Fibroblast of the aortic adventitia (primary cell): ENCODE results near the gene MRPL53. TPM values are rescaled to one million over a fixed set of nuclear protein-coding genes. Genes with fewer than 3 reads are reported as not detected.
A peak's percentile ranks its signal among the peaks of the same experiment; 100 is the strongest.

ENCODE experiments used
- DNase-seq: peaks from one replicate; pipeline ENCODE4 v3.0.0-alpha.2; 2010; ENCODE audit warnings: low read depth
- H3K4me3 ChIP-seq: 2 replicates; pipeline ENCODE4 v1.5.1; 2011; ENCODE audit warnings: low read depth, mild to moderate bottlenecking, control low read depth, low read length, moderate library complexity
- total RNA-seq: library from RNA; depleted of rRNA; stranded (reverse); fragments of >200 nt; gene quantifications from 2 replicates; pipeline ENCODE4 v1.2.3, GENCODE V29; 2012; ENCODE audit warnings: low replicate concordance
- TF ChIP-seq, protein P1 (sequence below): IDR thresholded peaks from 2 replicates; pipeline ENCODE4 v1.5.1; 2011; ENCODE audit warnings: mild to moderate bottlenecking, low read length, control low read depth, inconsistent platforms; ENCODE audit not compliant: insufficient read depth

Gene MRPL53
- total RNA-seq, 1 donor = 19.3 TPM

DNA sequence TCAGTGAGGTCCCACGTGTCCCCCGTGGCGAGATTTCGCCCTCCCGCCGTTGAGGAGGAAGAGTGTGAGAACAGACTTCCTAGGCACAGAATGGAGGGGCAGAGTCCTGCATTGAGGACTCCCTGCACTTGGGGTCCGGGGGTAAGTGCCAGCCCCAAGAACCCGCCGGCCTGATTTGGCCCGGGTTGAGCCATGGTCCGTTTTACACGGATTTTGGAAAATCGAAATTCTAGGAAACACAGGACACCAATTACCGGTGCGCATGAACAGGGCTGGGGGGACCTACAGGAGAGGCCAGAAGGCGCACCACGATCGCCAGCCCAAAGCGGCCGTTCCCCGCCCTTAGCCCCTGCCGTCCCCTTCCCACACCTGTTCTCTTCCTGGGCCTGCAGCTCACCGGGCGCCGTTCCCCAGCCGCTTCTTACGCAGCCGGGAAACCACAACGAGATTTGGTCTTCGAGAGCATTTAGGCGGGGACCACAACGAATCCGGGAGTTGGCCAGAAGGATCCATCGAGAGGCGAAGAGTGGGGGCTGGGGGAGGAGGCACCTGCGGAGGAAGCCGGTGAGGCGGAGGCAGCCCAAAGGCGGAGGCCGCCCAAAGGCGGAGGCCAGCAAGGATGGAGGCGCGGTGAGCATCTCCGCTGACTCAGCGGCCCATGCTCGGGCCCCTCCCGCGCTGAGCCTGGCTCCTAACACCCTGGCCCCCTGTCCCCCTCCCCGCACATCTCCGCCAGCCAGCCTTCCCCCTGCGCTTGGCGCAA, 41.3 kb upstream of the MRPL53 start:
- no peak overlapping the region for H3K4me3 ChIP-seq
- DNase-seq = no peak
- TF ChIP-seq, protein P1, sequence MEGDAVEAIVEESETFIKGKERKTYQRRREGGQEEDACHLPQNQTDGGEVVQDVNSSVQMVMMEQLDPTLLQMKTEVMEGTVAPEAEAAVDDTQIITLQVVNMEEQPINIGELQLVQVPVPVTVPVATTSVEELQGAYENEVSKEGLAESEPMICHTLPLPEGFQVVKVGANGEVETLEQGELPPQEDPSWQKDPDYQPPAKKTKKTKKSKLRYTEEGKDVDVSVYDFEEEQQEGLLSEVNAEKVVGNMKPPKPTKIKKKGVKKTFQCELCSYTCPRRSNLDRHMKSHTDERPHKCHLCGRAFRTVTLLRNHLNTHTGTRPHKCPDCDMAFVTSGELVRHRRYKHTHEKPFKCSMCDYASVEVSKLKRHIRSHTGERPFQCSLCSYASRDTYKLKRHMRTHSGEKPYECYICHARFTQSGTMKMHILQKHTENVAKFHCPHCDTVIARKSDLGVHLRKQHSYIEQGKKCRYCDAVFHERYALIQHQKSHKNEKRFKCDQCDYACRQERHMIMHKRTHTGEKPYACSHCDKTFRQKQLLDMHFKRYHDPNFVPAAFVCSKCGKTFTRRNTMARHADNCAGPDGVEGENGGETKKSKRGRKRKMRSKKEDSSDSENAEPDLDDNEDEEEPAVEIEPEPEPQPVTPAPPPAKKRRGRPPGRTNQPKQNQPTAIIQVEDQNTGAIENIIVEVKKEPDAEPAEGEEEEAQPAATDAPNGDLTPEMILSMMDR = no peak

DNA sequence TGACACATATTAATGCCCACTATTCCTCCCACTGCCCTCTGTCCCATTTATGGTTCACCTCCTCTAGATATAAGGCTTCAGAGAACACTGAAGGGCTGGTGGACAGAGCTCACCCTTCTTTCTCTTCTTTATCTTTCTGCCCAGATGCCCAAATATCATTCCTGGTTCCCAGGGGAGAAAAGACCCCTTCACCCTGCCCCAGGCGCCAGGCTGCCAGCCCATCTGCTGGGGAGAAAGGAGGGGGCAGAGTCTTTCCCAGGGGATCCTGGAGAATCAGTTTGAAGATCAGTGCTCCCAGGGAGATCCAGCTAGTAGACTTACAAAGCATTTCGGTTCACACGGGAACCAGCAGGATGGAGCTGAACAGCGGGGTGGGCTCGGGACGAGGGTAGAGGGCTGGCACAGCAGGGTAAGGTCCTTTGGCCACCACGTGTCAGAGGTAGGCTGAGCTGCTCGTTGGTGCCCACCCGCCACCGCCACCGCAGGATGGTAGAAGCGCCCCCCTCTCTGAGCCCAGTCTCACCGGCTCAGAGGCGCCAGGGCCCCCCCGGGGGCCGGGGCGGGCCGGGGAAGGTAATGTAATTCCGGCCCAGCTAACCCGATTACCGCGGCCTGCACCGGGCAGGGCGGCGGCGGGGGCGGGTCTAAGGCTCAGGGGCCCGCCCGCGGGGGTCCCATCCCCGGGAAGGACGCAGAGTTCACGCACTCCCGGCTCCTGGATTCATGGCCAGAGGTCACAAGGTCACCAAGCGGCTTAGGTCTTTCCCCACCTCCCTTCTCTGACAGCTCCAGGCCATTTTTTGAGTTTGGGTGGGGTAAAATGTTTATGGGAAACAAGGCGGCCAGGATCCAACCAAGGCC, 40.5 kb upstream of the MRPL53 start:
- DNase-seq = no peak
- H3K4me3 ChIP-seq = no peak overlapping the region
- TF ChIP-seq, protein P1 = no peak

DNA sequence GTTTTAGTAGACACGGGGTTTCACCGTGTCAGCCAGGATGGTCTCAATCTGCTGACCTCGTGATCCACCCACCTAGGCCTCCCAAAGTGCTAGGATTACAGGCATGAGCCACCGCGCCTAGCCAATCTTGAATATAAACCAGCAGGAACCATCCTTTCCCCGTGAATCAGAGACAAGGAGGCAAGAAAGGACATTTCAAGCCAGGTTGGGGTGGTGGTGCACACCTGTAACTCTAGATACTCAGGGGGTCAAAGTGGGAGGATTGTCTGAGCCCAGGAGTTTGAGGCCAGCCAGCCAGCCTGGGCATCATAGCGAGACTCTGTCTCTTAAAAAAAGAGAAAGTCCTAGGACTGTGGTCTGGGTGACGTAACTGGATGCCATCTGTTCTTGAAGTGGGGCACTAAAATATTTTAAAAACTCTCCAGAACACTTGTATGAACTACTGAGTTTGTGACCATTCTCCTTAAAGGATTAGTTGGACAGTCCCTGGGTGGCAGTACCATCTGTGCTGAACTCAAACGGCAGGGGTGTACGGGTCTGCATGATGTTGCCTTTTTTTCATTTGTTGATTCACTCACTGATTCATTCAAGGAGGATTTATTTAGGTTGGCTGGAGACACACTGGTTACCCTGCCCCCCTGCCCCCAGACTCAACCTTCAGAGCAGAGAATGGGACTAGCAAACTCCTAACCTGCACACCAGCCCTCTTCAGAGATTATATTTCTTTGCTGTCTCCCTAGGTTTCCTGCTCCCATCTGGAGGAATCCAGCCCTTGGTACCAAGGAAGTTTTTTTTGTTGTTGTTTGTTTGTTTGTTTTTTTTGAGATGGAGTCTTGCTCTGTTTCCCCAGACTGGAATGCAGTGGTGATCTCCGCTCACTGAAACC, 38.9 kb upstream of the MRPL53 start:
- TF ChIP-seq, protein P1 = no peak
- DNase-seq = no peak
- H3K4me3 ChIP-seq = no peak overlapping the region

DNA sequence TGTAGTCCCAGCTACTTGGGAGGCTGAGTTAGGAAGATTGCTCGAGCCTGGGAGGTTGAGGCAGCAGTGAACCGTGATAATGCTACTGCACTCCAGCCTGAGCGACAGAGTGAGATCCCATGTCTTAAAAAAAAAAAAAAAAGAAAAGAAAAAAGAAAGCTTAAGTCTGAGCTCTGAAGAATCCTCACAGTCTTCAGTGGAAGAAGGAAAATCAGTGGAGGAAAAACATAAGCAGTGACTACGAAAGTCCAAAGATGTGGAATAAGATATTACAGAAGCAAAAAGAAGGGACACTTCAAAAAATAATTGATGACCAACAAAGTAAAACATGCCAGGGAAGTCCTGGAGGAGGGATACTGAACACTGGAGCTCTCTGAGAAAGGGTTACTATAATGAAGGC, 37.8 kb upstream of the MRPL53 start:
- no peak overlapping the region for H3K4me3 ChIP-seq
- TF ChIP-seq, protein P1 = no peak
- DNase-seq = no peak

DNA sequence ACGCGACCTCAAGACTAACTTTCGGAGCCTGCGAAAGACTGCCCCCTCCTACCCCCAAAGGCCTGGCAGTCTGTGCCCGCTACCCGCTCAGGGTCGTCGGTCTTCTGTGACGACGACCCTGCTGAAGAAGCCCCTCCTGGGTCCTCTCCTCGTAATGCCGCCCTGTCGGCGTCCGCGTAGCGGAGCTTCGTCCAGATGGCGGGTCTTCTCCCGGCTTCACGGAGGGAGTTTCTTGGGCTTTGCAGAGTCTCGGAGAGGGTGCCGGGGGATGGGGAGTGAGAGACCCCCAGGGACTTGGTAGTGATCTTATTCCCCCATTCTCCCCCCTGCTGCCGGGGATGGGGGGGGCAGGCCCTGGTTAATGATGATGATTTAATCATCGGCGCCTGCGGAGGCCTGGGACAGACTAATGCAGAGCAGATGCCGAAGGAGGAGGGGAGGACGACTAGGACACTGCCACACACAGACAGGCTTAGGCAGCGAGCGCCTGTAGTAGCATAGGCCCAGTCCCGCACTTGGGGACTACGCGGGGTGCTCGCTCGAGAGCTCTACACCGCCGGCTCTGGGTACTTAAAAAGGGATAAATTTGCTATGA, 35.5 kb upstream of the MRPL53 start:
- H3K4me3 ChIP-seq = peak overlapping the region; percentile 100
- DNase-seq = no peak
- TF ChIP-seq, protein P1 = no peak
